Middle frontal gyrus (tissue), 1 donor: ENCODE data around the gene GATA2.

Source experiments
- DNase-seq: peaks from one replicate; pipeline ENCODE4 v3.0.0-alpha.2; 2015; ENCODE audit warnings: low spot score; ENCODE audit errors: extremely low spot score

The GATA2 gene

GRCh38 chr3:128457937-128458336 lies 35.1 kb downstream of the GATA2 start:
- DNase-seq, result no peak

- no peak for DNase-seq
Measured at GRCh38 chr3:128456776-128457715, 36.0 kb downstream of the GATA2 start.

GRCh38 chr3:128455786-128456748 lies 36.9 kb downstream of the GATA2 start:
- DNase-seq, result no peak

GRCh38 chr3:128455116-128455515 lies 37.9 kb downstream of the GATA2 start:
- no peak for DNase-seq

- no peak for DNase-seq
Measured at GRCh38 chr3:128454310-128454618, 38.7 kb downstream of the GATA2 start.

GRCh38 chr3:128453501-128454309 lies 39.3 kb downstream of the GATA2 start:
- DNase-seq, result no peak

- no peak for DNase-seq
Measured at GRCh38 chr3:128452678-128453275, 40.2 kb downstream of the GATA2 start.

- no peak for DNase-seq
Measured at GRCh38 chr3:128452120-128452519, 40.9 kb downstream of the GATA2 start.

- DNase-seq, result no peak
Measured at GRCh38 chr3:128449111-128449638, 43.8 kb downstream of the GATA2 start.

GRCh38 chr3:128448491-128448890 lies 44.5 kb downstream of the GATA2 start:
- DNase-seq, result no peak

- DNase-seq, result no peak
Measured at GRCh38 chr3:128447561-128448013, 45.4 kb downstream of the GATA2 start.

GRCh38 chr3:128446821-128447220 lies 46.2 kb downstream of the GATA2 start:
- DNase-seq, result no peak

- no peak for DNase-seq
Measured at GRCh38 chr3:128445357-128445756, 47.6 kb downstream of the GATA2 start.

- DNase-seq, result no peak
Measured at GRCh38 chr3:128443771-128444170, 49.2 kb downstream of the GATA2 start.

GRCh38 chr3:128442949-128443348 lies 50.1 kb downstream of the GATA2 start:
- DNase-seq, result no peak

GRCh38 chr3:128442070-128442469 lies 50.9 kb downstream of the GATA2 start:
- DNase-seq, result no peak

GRCh38 chr3:128439226-128439625 lies 53.8 kb downstream of the GATA2 start:
- DNase-seq, result no peak

- no peak for DNase-seq
Measured at GRCh38 chr3:128438488-128439072, 54.4 kb downstream of the GATA2 start.

- no peak for DNase-seq
Measured at GRCh38 chr3:128436214-128436613, 56.8 kb downstream of the GATA2 start.

GRCh38 chr3:128435561-128435960 lies 57.4 kb downstream of the GATA2 start:
- no peak for DNase-seq
